Measurements from ENCODE around the gene MATK.

The MATK gene

GRCh38 chr19:3788996-3789778 is 3.0 kb upstream of the MATK start:
- no peak for DNase-seq (ENCODE audit: low spot score)

- no peak for DNase-seq (ENCODE audit: low spot score)
Observed at GRCh38 chr19:3785451-3785937, 687 bp downstream of the MATK start.

GRCh38 chr19:3784607-3785450 is 1.4 kb downstream of the MATK start:
- DNase-seq (ENCODE audit: low spot score) = no peak

- no peak for DNase-seq (ENCODE audit: low spot score)
Observed at GRCh38 chr19:3783660-3784584, 2.3 kb downstream of the MATK start.

- no peak for DNase-seq (ENCODE audit: low spot score)
Observed at GRCh38 chr19:3782903-3783302, 3.3 kb downstream of the MATK start.

GRCh38 chr19:3782330-3782729 is 3.9 kb downstream of the MATK start:
- DNase-seq (ENCODE audit: low spot score) = no peak

GRCh38 chr19:3781603-3782002 is 4.6 kb downstream of the MATK start:
- DNase-seq (ENCODE audit: low spot score) = no peak

GRCh38 chr19:3780786-3781304 is 5.3 kb downstream of the MATK start:
- DNase-seq (ENCODE audit: low spot score) = no peak

- DNase-seq (ENCODE audit: low spot score) = no peak
Observed at GRCh38 chr19:3778899-3779723, 7.1 kb downstream of the MATK start.

GRCh38 chr19:3778104-3778867 is 7.9 kb downstream of the MATK start:
- no peak for DNase-seq (ENCODE audit: low spot score)

- no peak for DNase-seq (ENCODE audit: low spot score)
Observed at GRCh38 chr19:3776479-3777040, 9.6 kb downstream of the MATK start.

GRCh38 chr19:3775831-3776230 is 10.3 kb downstream of the MATK start:
- DNase-seq (ENCODE audit: low spot score) = no peak

- no peak for DNase-seq (ENCODE audit: low spot score)
Observed at GRCh38 chr19:3775374-3775711, 10.8 kb downstream of the MATK start.

GRCh38 chr19:3774621-3775373 is 11.4 kb downstream of the MATK start:
- no peak for DNase-seq (ENCODE audit: low spot score)

- DNase-seq (ENCODE audit: low spot score) = no peak
Observed at GRCh38 chr19:3773814-3774515, 12.2 kb downstream of the MATK start.

- no peak for DNase-seq (ENCODE audit: low spot score)
Observed at GRCh38 chr19:3771906-3772455, 14.2 kb downstream of the MATK start, which contains the start of gene RAX2. TSS of gene RAX2 (minus strand) at chr19:3772228. CDS start at chr19:3771742, 486 bp downstream.

GRCh38 chr19:3771000-3771905 is 14.9 kb downstream of the MATK start:
- no peak for DNase-seq (ENCODE audit: low spot score)

Measured in activated CD4-positive, alpha-beta T cell treated with anti-CD3 and anti-CD28 coated beads, Interleukin-2, Interleukin-4, amounts not matched to agents 100 ng/mL and 50 ng/mL, durations not matched to agents 16 hours and 8 hours (primary cell).